ENCODE measurements around the gene DPP6. TPM values are rescaled to one million over a fixed set of nuclear protein-coding genes. Genes with fewer than 3 reads are reported as not detected.

Gene DPP6
- total and polyA plus RNA-seq, 2 of the 8 experiments (the other 6 are each of a cell fraction or from before 2014, with no cell fraction given), result 4.7 to 6.8 TPM

- Histone ChIP-seq H3K23me2 (ENCODE audit: low read depth, low read length) (no peaks in the 10 kb centered on the region), H3K79me2 (ENCODE audit: control insufficient read depth in 1 of 2, insufficient read depth in 2 of 2, low read length in 2 of 2) (no peaks in the 10 kb centered on the region), H2BK120ac (replicated peaks; ENCODE audit: low read depth, low read length) (no peak overlapping the region), H3K9ac (replicated peaks in 1 of 4; ENCODE audit: extremely low read depth in 1 of 4, low read depth in 3 of 4, low read length in 3 of 4) (no peak overlapping the region), H2BK12ac (ENCODE audit: low read depth, low read length) (no peak overlapping the region), H3K4me3 (ENCODE audit: extremely low read depth in 1 of 4, insufficient read depth in 2 of 4, low read depth in 3 of 4, low read length in 4 of 4) (no peak overlapping the region), H3K14ac (ENCODE audit: insufficient read length) (no peak overlapping the region), H3K4me2 (ENCODE audit: insufficient read depth in 1 of 2, low read depth in 2 of 2, low read length in 2 of 2) (no peak overlapping the region), H3K27ac (ENCODE audit: low read depth, low read length) (no peak overlapping the region), H3K27me3 (replicated peaks in 1 of 4; ENCODE audit: control insufficient read depth in 3 of 4, extremely low read depth in 1 of 4, insufficient read depth in 3 of 4, low read length in 3 of 4) (no peaks in the 10 kb centered on the region), H4K8ac (ENCODE audit: extremely low read depth, insufficient read depth, low read length) (no peak overlapping the region), H4K20me1 (replicated peaks in 1 of 2; ENCODE audit: control insufficient read depth in 1 of 2, insufficient read depth in 2 of 2, low read length in 2 of 2) (no peaks in the 10 kb centered on the region), H2AK5ac (ENCODE audit: low read depth, low read length) (no peak overlapping the region), H3K56ac (replicated peaks; ENCODE audit: insufficient read length, low read depth, low read length) (no peak overlapping the region), H3K79me1 (ENCODE audit: low read depth, low read length) (no peaks in the 10 kb centered on the region), H3K18ac (ENCODE audit: extremely low read depth, low read length) (no peak overlapping the region), H3K4ac (replicated peaks; ENCODE audit: insufficient read length, low read depth, low read length) (no peak overlapping the region), H2BK15ac (ENCODE audit: low read length) (no peak overlapping the region), H3K4me1 (replicated peaks in 1 of 4; ENCODE audit: control insufficient read depth in 3 of 4, insufficient read depth in 4 of 4, low read length in 3 of 4) (no peaks in the 10 kb centered on the region), H2AFZ (ENCODE audit: low read length) (no peak overlapping the region), H3K36me3 (ENCODE audit: control insufficient read depth in 2 of 4, insufficient read depth in 4 of 4, low read length in 3 of 4) (no peaks in the 10 kb centered on the region), H3K9me3 (ENCODE audit: insufficient read depth in 2 of 2, low read depth in 1 of 2, low read length in 1 of 2) (no peaks in the 10 kb centered on the region), H4K5ac (ENCODE audit: insufficient read length, low read depth, low read length) (no peak overlapping the region), H2BK20ac (ENCODE audit: low read length) (no peak overlapping the region), H3K23ac (ENCODE audit: insufficient read length) (no peak overlapping the region), H2BK5ac (ENCODE audit: low read depth, low read length) (no peak overlapping the region), H4K91ac (replicated peaks; ENCODE audit: insufficient read length, low read length) (no peak overlapping the region)
- ChIA-PET CTCF (ENCODE audit: partially characterized antibody) (interaction anchor here (1.5 kb wide), 1 partner anchor 31 kb away, joined by 4 read pairs; no protein-coding TSS in a partner anchor), POLR2A (ENCODE audit: partially characterized antibody) (interaction anchor here (0.9 kb wide), 1 partner anchor 8 kb away, joined by 3 read pairs; no protein-coding TSS in a partner anchor)
- DNase-seq (ENCODE audit: low read depth in 1 of 2, low spot score in 2 of 2) (no peak), FAIRE-seq (no peak)
- WGBS, 2 experiments (ENCODE audit: extremely low coverage in 1 of 2, insufficient coverage in 1 of 2, insufficient read length in 1 of 2, insufficient replicate concordance in 2 of 2, low coverage in 1 of 2, low lambda C conversion rate in 2 of 2, missing lambda C conversion rate in 1 of 2), result 89% methylated on average over 2 of the region's 2 CpGs; no CpG with 5 or more reads in 1 of the 2 experiments
- no peak for TF ChIP-seq ATF2 (IDR thresholded peaks at IDR 0.05; ENCODE audit: low read length)
- TF ChIP-seq BCL11A (IDR thresholded peaks at IDR 0.05; ENCODE audit: low read depth in 2 of 2, low read length in 2 of 2), result no peak
- TF ChIP-seq JUND (IDR thresholded peaks at IDR 0.05; ENCODE audit: low read length), result no peak
- TF ChIP-seq CHD1 (IDR thresholded peaks at IDR 0.05; ENCODE audit: low read depth, low read length), result no peak
- TF ChIP-seq POU5F1 (IDR thresholded peaks at IDR 0.05; ENCODE audit: low read depth, low read length), result no peak
- no peak for TF ChIP-seq JUN (IDR thresholded peaks at IDR 0.05; ENCODE audit: low read depth, low read length)
- no peak for TF ChIP-seq SP1 (IDR thresholded peaks at IDR 0.05; ENCODE audit: low read depth, low read length)
- TF ChIP-seq TAF7 (optimal IDR thresholded peaks at IDR 0.05; ENCODE audit: borderline replicate concordance, low read depth, low read length), result no peak
- TF ChIP-seq GABPA (IDR thresholded peaks at IDR 0.05; ENCODE audit: borderline replicate concordance, insufficient read depth, low read length), result no peak
- TF ChIP-seq SP2 (IDR thresholded peaks at IDR 0.05; ENCODE audit: low read length), result no peak
- no peak for TF ChIP-seq CBX8 (IDR thresholded peaks at IDR 0.05; ENCODE audit: borderline replicate concordance, low read depth, low read length)
- no peak for TF ChIP-seq MAX (IDR thresholded peaks at IDR 0.05)
- no peak for TF ChIP-seq SIRT6 (IDR thresholded peaks at IDR 0.05; ENCODE audit: low read length)
- no peak for TF ChIP-seq RFX5 (IDR thresholded peaks at IDR 0.05; ENCODE audit: borderline replicate concordance, low read depth, low read length)
Measured at GRCh38 chr7:154472343-154472742, 420.1 kb downstream of the DPP6 start.
